GM21390 (cell line): ENCODE data around the gene ATP6V0C.
A peak's percentile ranks its signal among the peaks of the same experiment; 100 is the strongest.
"Not testable (repeated sequence)": the region's sequence is repeated elsewhere in the genome, so short reads cannot be mapped to it uniquely, and the experiment has no call there.

Experiments
- ATAC-seq: cut with Tn5 transposase; IDR thresholded peaks from one replicate; pipeline ENCODE4 v1.9.1; 2021; ENCODE audit not compliant: unreplicated experiment

Gene ATP6V0C

GRCh38 chr16:2527071-2527783 lies 13.5 kb downstream of the ATP6V0C start:
- ATAC-seq: no peak

DNA sequence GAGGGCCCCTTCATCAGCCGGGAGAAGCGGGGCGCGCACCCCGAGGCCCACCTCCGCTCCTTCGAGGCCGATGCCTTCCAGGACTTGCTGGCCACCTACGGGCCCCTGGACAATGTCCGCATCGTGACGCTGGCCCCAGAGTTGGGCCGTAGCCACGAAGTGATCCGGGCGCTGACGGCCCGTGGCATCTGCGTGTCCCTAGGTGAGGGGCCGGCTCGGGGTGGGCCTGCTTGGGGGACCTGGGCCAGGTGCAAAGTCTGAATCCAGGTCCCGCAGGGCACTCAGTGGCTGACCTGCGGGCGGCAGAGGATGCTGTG lies 14.0 kb downstream of the ATP6V0C start:
- no peak for ATAC-seq

- no peak for ATAC-seq
Measured at GRCh38 chr16:2528161-2529060, 14.7 kb downstream of the ATP6V0C start.

GRCh38 chr16:2529061-2529931 lies 15.5 kb downstream of the ATP6V0C start:
- ATAC-seq: no peak

- no peak for ATAC-seq
Measured at GRCh38 chr16:2529961-2530628, 16.3 kb downstream of the ATP6V0C start.

- no peak for ATAC-seq
Measured at GRCh38 chr16:2530629-2531318, 17.0 kb downstream of the ATP6V0C start.

GRCh38 chr16:2531371-2531695 lies 17.6 kb downstream of the ATP6V0C start, which contains the start of gene CEMP1:
Gene CEMP1, minus strand, starts transcription at chr16:2531408. Its CDS starts 335 bp downstream, at chr16:2531073.
- ATAC-seq: no peak

DNA sequence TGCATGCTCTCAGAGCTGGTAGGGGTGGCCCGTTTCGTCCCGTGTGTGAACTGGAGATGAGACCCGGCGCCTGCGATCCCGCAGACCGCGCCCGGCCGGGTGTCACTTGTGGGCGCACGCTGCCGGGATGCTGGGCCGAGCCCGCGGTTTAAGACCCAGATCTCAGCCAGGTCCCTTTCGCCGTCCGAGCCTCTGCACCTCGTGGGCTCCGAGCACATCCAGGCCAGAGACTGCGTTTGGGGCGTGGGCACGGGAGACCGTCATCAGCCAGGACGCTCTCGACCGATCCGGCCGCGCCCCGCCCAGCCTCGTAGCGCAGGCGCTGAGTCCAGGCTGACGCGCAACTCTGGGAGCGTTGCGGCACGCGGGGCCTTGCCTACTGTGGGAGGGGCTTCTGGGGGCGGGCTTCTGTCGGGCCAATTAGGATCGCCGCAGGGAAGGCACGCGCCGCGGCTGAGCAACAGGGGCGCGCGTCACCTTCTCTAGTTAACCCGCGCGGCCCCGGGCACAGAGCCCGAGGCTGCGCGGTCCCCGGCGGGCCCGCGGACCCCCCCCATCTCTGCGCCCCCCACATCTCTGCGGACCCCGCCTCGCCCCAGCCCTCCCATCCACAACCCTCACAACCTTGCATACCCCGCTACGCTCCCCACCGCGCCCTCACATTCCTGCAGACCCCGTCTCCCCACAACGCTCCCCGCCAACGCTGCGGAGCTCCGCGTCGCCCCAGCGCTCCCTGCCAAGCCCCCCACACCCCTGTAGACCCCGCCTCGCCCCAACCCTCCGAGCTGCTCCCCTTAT lies 18.1 kb downstream of the ATP6V0C start:
- peak; percentile 75 for ATAC-seq

GRCh38 chr16:2532494-2533141 lies 18.9 kb downstream of the ATP6V0C start:
- peak; percentile 29 for ATAC-seq

DNA sequence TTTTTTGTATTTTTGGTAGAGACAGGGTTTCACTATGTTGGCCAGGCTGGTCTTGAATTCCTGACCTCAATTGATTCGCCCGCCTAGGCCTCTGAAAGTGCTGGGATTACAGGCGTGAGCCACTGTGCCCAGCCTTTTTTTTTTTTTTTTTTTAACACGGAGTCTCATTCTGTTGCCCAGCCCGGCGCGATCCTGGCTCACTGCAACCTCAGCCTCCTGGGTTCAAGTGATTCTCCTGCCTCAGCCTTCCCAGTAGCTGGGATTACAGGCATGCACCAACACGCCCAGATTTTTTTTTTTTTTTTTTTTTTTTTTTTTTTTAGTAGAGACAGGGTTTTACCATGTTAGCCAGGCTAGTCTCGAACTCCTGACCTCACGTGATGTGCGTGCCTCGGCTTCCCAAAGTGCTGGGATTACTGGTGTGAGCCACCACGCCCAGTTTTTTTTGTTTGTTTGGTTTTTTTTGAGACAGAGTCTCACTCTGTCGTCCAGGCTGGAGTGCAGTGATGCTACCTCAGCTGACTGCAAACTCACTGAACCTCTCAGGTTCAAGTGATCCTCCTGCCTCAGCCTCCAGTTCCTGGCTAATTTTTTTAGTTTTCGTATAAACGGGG lies 19.5 kb downstream of the ATP6V0C start:
- ATAC-seq: not testable (repeated sequence)

DNA sequence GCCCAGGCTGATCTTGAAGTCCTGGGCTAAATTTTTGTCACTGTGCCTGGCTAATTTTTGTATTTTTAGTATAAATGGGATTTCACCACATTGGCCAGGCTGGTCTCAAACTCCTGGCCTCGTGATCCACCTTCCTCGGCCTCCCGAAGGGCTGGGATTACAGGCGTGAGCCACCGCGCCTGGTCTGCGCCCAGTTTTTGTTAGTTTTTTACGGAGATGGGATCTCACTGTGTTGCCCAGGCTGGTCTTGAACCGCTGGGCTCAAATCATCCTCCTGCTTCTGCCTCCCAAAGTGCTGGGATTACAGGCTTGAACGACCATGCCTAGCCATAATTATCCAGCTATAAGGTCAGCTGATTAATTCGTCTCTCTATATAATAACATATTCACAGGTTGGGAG lies 20.2 kb downstream of the ATP6V0C start:
- no peak for ATAC-seq

DNA sequence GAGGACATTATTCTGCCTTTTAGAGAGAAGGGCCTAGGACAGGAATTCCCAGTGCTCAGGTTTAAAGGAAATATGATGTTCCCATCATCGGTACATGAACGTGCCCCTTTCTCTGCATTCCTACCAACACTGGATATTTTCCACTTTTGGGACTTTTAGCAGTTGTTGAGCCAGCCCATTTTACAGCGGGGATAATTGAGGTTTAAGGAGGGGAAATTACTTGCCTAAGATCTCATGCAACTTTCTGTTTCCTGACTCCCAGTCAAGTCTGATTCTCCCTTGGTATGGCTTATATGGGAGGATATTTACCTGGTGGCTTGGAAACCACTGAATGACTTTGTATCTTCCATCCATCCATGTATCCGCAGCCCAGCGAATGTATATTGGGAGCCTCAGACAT lies 20.6 kb downstream of the ATP6V0C start:
- ATAC-seq: not testable (repeated sequence)

DNA sequence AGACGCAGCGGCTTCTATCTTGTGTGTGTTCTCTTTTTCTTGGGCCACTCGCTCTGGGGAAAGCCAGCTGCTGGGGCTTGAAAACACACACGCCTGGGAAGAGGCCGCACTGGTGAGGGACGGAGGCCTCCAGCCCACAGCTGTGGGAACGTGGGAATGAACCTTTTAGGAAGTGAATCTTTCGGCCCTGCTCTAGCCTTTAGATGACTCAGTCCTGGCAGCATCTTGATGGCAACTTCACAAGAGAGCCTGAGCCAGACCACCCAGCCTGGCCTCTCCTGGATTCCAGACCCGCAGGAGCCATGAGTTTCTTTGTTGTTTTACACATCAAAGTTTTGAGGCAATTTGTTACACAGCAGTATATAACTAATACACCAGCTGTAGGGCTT lies 21.9 kb downstream of the ATP6V0C start:
- ATAC-seq: no peak

- peak; percentile 72 for ATAC-seq
Measured at GRCh38 chr16:2537451-2538379, 24.0 kb downstream of the ATP6V0C start, which contains the start of gene PDPK1. Gene PDPK1, plus strand, starts transcription at chr16:2538021. Its CDS starts 92 bp downstream, at chr16:2538113.

DNA sequence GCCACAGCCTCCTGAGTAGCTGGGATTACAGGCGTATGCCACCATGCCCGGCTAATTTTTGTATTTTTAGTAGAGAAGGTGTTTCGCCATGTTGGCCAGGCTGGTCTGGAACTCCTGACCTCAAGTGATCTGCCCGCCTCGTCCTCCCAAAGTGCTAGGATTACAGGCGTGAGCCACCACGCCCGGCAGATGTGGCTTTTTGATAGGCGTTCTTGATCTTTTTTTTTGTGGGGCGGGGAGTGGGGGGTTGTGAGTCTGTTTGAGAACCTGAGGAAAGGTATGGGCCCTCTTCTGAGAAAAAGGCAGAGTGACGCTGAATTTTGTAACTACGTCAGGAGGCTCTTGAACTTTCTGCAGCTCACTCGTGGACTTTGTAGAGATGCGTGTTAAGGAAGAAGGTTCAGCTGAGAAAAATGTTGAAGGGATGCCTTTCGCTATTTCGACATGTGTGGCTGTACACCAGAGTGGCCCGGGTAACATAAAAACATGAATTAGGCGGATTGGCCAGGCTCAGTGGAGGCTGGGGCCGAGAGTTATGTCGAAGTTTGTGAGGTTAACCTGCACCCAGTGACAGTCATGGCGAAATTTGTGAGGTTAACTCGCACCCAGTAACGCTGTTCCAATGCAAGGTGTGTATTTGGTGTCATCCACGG lies 25.6 kb downstream of the ATP6V0C start:
- not testable (repeated sequence) for ATAC-seq

- not testable (repeated sequence) for ATAC-seq
Measured at GRCh38 chr16:2539845-2540458, 26.2 kb downstream of the ATP6V0C start.
